HepG2 (cell line): ENCODE measurements around the gene SREBF1. TPM values are rescaled to one million over a fixed set of nuclear protein-coding genes. Genes with fewer than 3 reads are reported as not detected.
A peak's percentile ranks its signal among the peaks of the same experiment; 100 is the strongest.

Experiments used
- CBX1 ChIP-seq: IDR thresholded peaks from one replicate; pipeline ENCODE4 v1.6.1; 2016; ENCODE audit warnings: antibody characterized with exemption, low read depth
- CENPT ChIP-seq: sonication (generic); formaldehyde crosslinking; IDR thresholded peaks from 2 replicates; pipeline ENCODE4 v1.8.0; 2022; ENCODE audit warnings: low read depth, mild to moderate bottlenecking, moderate library complexity, missing genetic modification reagents
- DPF2 ChIP-seq: sonication (generic); formaldehyde crosslinking; IDR thresholded peaks from 2 replicates; pipeline ENCODE4 v1.4.0; 2020; ENCODE audit warnings: mild to moderate bottlenecking, low read depth, missing genetic modification reagents, borderline replicate concordance
- HOXA7 ChIP-seq: sonication (generic); formaldehyde crosslinking; IDR thresholded peaks from 2 replicates; pipeline ENCODE4 v1.8.1; 2022; ENCODE audit warnings: mild to moderate bottlenecking, missing genetic modification reagents, moderate library complexity
- KLF13 ChIP-seq: sonication (generic); formaldehyde crosslinking; IDR thresholded peaks from 2 replicates; pipeline ENCODE4 v1.4.0; 2020; ENCODE audit warnings: mild to moderate bottlenecking, missing genetic modification reagents
- PHF20 ChIP-seq: sonication (generic); formaldehyde crosslinking; IDR thresholded peaks from 2 replicates; pipeline ENCODE4 v1.5.0; 2020; ENCODE audit warnings: mild to moderate bottlenecking, missing genetic modification reagents
- PRPF4 ChIP-seq: fragments of 200-400 bp; formaldehyde crosslinking; IDR thresholded peaks from 2 replicates; pipeline ENCODE4 v1.6.1; 2016; ENCODE audit warnings: low read length, low read depth; ENCODE audit not compliant: poor library complexity, severe bottlenecking
- SMAD3 ChIP-seq: sonication (generic); formaldehyde crosslinking; IDR thresholded peaks from 2 replicates; pipeline ENCODE4 v1.4.0; 2020; ENCODE audit warnings: missing genetic modification reagents
- SRY ChIP-seq: sonication (generic); formaldehyde crosslinking; IDR thresholded peaks from 2 replicates; pipeline ENCODE4 v1.8.0; 2022; ENCODE audit warnings: mild to moderate bottlenecking, missing genetic modification reagents
- ZBTB8A ChIP-seq: sonication (generic); formaldehyde crosslinking; IDR thresholded peaks from 2 replicates; pipeline ENCODE4 v1.4.0; 2020; ENCODE audit warnings: mild to moderate bottlenecking, low read depth, missing genetic modification reagents, borderline replicate concordance
- ZFP36L1 ChIP-seq: sonication (generic); formaldehyde crosslinking; IDR thresholded peaks from 2 replicates; pipeline ENCODE4 v1.8.0; 2022; ENCODE audit warnings: mild to moderate bottlenecking, missing genetic modification reagents, moderate library complexity
- ZFX ChIP-seq: sonication (generic); formaldehyde crosslinking; IDR thresholded peaks from 2 replicates; pipeline ENCODE4 v1.4.0; 2020; ENCODE audit warnings: mild to moderate bottlenecking, low read depth, missing genetic modification reagents, moderate library complexity
- ZMYM3 ChIP-seq: sonication (generic); formaldehyde crosslinking; IDR thresholded peaks from 2 replicates; pipeline ENCODE4 v1.5.1; 2020; ENCODE audit warnings: mild to moderate bottlenecking, missing genetic modification reagents
- ZNF235 ChIP-seq: sonication (generic); formaldehyde crosslinking; IDR thresholded peaks from 2 replicates; pipeline ENCODE4 v1.8.1; 2023; ENCODE audit warnings: mild to moderate bottlenecking, missing genetic modification reagents, borderline replicate concordance
- ZNF775 ChIP-seq: sonication (generic); formaldehyde crosslinking; IDR thresholded peaks from 2 replicates; pipeline ENCODE4 v1.4.0; 2020; ENCODE audit warnings: missing genetic modification reagents, mild to moderate bottlenecking, moderate library complexity, borderline replicate concordance
- ZNF816 ChIP-seq: sonication (generic); formaldehyde crosslinking; IDR thresholded peaks from 2 replicates; pipeline ENCODE4 v1.8.0; 2022; ENCODE audit warnings: missing genetic modification reagents, mild to moderate bottlenecking, borderline replicate concordance
- polyA plus RNA-seq, 8 experiments: library from polyadenylated mRNA; depleted of rRNA in 3 of 8; stranded (reverse) in 7 of 8; unstranded in 1 of 8; fragments of >200 nt; fragmentation: Illumina TruSeq in 4 of 8; extraction: Trizol in 4 of 8; gene quantifications; 2 replicates each; pipeline versions ENCODE4 v1.2.1 to v1.2.3, GENCODE V29; 2011 to 2016; ENCODE audit warnings: low read depth in 4 of 8, missing spikeins in 1 of 8, mixed read lengths in 1 of 8; ENCODE audit not compliant: insufficient read depth in 1 of 8
- total RNA-seq, 5 experiments: library from RNA; depleted of rRNA; stranded (reverse); fragments of >200 nt; fragmentation: Illumina TruSeq; extraction: Trizol; gene quantifications; 2 replicates each; pipeline ENCODE4 v1.2.3, GENCODE V29; 2016; ENCODE audit warnings: low read depth in 1 of 5
- TF ChIP-seq, protein P1 (sequence below): IDR thresholded peaks from 2 replicates; pipeline ENCODE4 v1.4.0; 2020; ENCODE audit warnings: mild to moderate bottlenecking, missing genetic modification reagents
- TF ChIP-seq, protein P2 (sequence below): sonication (generic); formaldehyde crosslinking; IDR thresholded peaks from 2 replicates; pipeline ENCODE4 v1.4.0; 2020; ENCODE audit warnings: mild to moderate bottlenecking, low read depth, missing genetic modification reagents
- TF ChIP-seq, protein P3 (sequence below): sonication (generic); formaldehyde crosslinking; IDR thresholded peaks from 2 replicates; pipeline ENCODE4 v1.4.0; 2020; ENCODE audit warnings: missing genetic modification reagents, borderline replicate concordance
- TF ChIP-seq, protein P4 (sequence below): IDR thresholded peaks from 2 replicates; pipeline ENCODE4 v1.6.1; 2016; ENCODE audit warnings: missing biosample characterization, missing genetic modification reagents, low read depth

SREBF1 gene
- total and polyA plus RNA-seq, 2 of the 13 experiments (the other 11 are each of a cell fraction or from before 2014, with no cell fraction given) = 34.3 to 38.0 TPM

DNA sequence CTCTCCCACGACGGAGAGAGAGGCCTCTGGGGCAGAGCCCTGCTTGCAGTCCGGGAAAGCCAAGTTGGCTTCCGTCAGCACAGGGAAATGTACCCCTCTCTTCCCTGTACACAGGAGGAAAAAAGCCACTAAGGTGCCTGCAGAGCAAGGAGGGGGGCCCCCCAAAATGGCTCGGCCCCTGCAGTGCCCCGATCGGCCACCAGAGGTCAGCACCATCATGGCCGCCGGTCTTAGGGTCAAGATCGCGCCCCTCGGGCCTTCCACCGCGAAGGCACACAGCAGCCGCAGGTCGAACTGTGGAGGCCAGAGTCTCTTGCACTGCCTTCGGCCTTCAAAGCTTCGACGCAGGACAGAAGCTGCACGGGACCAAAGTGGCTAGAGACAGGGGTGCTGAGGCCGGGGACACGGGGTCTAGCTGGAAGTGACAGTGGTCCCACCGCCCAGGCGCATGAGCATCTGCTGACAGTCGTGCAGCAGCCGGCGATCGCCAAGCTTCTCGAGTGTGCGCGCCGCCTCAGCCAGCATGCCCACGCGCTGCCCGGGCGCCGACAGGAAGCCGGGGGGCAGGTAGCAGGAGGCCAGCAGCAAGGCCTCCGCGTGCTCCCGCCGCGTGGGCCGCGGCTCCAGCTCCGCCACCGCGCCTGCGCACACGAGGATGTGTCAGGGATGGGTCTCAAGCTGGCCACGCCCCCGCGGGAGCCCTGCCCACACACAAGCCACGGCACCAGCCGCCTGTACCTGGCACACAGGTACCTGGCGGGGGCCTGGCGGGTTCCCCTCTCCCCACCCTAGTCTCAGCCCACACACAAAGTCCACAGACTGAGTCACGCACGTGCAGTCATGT, 24.4 kb downstream of the SREBF1 start (continued):
- TF ChIP-seq, protein P1, sequence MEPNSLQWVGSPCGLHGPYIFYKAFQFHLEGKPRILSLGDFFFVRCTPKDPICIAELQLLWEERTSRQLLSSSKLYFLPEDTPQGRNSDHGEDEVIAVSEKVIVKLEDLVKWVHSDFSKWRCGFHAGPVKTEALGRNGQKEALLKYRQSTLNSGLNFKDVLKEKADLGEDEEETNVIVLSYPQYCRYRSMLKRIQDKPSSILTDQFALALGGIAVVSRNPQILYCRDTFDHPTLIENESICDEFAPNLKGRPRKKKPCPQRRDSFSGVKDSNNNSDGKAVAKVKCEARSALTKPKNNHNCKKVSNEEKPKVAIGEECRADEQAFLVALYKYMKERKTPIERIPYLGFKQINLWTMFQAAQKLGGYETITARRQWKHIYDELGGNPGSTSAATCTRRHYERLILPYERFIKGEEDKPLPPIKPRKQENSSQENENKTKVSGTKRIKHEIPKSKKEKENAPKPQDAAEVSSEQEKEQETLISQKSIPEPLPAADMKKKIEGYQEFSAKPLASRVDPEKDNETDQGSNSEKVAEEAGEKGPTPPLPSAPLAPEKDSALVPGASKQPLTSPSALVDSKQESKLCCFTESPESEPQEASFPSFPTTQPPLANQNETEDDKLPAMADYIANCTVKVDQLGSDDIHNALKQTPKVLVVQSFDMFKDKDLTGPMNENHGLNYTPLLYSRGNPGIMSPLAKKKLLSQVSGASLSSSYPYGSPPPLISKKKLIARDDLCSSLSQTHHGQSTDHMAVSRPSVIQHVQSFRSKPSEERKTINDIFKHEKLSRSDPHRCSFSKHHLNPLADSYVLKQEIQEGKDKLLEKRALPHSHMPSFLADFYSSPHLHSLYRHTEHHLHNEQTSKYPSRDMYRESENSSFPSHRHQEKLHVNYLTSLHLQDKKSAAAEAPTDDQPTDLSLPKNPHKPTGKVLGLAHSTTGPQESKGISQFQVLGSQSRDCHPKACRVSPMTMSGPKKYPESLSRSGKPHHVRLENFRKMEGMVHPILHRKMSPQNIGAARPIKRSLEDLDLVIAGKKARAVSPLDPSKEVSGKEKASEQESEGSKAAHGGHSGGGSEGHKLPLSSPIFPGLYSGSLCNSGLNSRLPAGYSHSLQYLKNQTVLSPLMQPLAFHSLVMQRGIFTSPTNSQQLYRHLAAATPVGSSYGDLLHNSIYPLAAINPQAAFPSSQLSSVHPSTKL (CRISPR knock-in tag) = 0 out of 2 replicates have a peak, but pooled peaks have one; percentile 19
- no peak for TF ChIP-seq ZNF816 (CRISPR knock-in tag)
- no peak for TF ChIP-seq ZNF775 (CRISPR knock-in tag)
- TF ChIP-seq HOXA7 (CRISPR knock-in tag) = no peak
- TF ChIP-seq SRY (CRISPR knock-in tag) = no peak
- TF ChIP-seq CBX1 = peak; percentile 4
- TF ChIP-seq KLF13 (CRISPR knock-in tag) = no peak
- TF ChIP-seq DPF2 = no peak
- 0 out of 2 replicates have a peak, but pooled peaks have one; percentile 60 for TF ChIP-seq CENPT (CRISPR knock-in tag)
- peak; percentile 51 for TF ChIP-seq ZMYM3 (CRISPR knock-in tag)
- TF ChIP-seq ZBTB8A (CRISPR knock-in tag) = no peak
- 0 out of 2 replicates have a peak, but pooled peaks have one; percentile 52 for TF ChIP-seq SMAD3 (CRISPR knock-in tag)
- TF ChIP-seq, protein P2, sequence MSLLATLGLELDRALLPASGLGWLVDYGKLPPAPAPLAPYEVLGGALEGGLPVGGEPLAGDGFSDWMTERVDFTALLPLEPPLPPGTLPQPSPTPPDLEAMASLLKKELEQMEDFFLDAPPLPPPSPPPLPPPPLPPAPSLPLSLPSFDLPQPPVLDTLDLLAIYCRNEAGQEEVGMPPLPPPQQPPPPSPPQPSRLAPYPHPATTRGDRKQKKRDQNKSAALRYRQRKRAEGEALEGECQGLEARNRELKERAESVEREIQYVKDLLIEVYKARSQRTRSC (CRISPR knock-in tag) = peak; percentile 43; the same call in 1 of the 2 replicates
- TF ChIP-seq ZFP36L1 (CRISPR knock-in tag) = no peak
- no peak for TF ChIP-seq PRPF4
- TF ChIP-seq, protein P3, sequence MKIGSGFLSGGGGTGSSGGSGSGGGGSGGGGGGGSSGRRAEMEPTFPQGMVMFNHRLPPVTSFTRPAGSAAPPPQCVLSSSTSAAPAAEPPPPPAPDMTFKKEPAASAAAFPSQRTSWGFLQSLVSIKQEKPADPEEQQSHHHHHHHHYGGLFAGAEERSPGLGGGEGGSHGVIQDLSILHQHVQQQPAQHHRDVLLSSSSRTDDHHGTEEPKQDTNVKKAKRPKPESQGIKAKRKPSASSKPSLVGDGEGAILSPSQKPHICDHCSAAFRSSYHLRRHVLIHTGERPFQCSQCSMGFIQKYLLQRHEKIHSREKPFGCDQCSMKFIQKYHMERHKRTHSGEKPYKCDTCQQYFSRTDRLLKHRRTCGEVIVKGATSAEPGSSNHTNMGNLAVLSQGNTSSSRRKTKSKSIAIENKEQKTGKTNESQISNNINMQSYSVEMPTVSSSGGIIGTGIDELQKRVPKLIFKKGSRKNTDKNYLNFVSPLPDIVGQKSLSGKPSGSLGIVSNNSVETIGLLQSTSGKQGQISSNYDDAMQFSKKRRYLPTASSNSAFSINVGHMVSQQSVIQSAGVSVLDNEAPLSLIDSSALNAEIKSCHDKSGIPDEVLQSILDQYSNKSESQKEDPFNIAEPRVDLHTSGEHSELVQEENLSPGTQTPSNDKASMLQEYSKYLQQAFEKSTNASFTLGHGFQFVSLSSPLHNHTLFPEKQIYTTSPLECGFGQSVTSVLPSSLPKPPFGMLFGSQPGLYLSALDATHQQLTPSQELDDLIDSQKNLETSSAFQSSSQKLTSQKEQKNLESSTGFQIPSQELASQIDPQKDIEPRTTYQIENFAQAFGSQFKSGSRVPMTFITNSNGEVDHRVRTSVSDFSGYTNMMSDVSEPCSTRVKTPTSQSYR (CRISPR knock-in tag) = peak; percentile 62; the same call in 1 of the 2 replicates
- TF ChIP-seq ZNF235 = no peak
- TF ChIP-seq, protein P4, sequence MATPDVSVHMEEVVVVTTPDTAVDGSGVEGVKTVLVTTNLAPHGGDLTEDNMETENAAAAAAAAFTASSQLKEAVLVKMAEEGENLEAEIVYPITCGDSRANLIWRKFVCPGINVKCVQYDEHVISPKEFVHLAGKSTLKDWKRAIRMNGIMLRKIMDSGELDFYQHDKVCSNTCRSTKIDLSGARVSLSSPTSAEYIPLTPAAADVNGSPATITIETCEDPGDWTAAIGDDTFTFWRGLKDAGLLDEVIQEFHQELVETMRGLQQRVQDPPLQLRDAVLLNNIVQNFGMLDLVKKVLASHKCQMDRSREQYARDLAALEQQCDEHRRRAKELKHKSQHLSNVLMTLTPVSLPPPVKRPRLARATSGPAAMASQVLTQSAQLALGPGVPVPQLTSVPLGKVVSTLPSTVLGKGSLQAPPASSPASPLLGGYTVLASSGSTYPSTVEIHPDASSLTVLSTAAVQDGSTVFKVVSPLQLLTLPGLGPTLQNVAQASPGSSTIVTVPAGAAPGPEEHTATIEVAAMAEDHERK (CRISPR knock-in tag) = no peak
- peak; percentile 79 for TF ChIP-seq ZFX
- 0 out of 2 replicates have a peak, but pooled peaks have one; percentile 31 for TF ChIP-seq PHF20 (CRISPR knock-in tag)
